ENCODE measurements around the gene G6PC2.

GRCh38 chr2:168895771-168896170 lies 5.3 kb upstream of the G6PC2 start:
- TF ChIP-seq CTCF (IDR thresholded peaks at IDR 0.05; ENCODE audit: insufficient read depth, low read length, poor library complexity, severe bottlenecking) (no peak), EZH2phosphoT487 (conservative IDR thresholded peaks at IDR 0.05; ENCODE audit: low read length) (no peak)

Measured in SU-DHL-6 (cell line).